GM12873 (cell line): ENCODE measurements around the gene TUBG1.
A peak's percentile ranks its signal among the peaks of the same experiment; 100 is the strongest.

Source experiments
- TF ChIP-seq, protein P1 (sequence below): IDR thresholded peaks from 2 replicates; pipeline ENCODE4 v1.5.1; 2012; ENCODE audit warnings: low read depth, mild to moderate bottlenecking, moderate library complexity, low read length, control low read depth; ENCODE audit not compliant: insufficient read depth; ENCODE audit errors: missing control alignments

The TUBG1 gene

DNA sequence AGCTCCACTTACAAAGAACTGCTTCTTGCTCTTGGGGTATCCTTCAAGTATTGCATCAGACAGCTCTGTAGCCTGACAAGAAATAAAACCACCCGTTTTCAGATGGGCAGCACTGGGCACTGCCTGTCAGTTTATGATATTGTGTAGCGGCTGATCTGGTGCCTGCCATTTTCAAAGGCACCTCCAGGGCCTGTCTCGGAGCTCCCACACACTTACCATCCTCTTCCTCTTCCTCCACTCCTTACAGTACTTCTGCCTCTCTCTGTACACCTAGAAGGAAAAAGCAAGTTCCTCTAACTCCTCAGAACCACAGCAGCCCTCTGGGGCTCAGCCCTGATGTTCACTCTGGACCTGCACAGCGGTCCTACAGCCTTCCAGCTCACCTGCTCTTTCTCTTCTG is 36.4 kb upstream of the TUBG1 start:
- TF ChIP-seq, protein P1, sequence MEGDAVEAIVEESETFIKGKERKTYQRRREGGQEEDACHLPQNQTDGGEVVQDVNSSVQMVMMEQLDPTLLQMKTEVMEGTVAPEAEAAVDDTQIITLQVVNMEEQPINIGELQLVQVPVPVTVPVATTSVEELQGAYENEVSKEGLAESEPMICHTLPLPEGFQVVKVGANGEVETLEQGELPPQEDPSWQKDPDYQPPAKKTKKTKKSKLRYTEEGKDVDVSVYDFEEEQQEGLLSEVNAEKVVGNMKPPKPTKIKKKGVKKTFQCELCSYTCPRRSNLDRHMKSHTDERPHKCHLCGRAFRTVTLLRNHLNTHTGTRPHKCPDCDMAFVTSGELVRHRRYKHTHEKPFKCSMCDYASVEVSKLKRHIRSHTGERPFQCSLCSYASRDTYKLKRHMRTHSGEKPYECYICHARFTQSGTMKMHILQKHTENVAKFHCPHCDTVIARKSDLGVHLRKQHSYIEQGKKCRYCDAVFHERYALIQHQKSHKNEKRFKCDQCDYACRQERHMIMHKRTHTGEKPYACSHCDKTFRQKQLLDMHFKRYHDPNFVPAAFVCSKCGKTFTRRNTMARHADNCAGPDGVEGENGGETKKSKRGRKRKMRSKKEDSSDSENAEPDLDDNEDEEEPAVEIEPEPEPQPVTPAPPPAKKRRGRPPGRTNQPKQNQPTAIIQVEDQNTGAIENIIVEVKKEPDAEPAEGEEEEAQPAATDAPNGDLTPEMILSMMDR, result no peak

DNA sequence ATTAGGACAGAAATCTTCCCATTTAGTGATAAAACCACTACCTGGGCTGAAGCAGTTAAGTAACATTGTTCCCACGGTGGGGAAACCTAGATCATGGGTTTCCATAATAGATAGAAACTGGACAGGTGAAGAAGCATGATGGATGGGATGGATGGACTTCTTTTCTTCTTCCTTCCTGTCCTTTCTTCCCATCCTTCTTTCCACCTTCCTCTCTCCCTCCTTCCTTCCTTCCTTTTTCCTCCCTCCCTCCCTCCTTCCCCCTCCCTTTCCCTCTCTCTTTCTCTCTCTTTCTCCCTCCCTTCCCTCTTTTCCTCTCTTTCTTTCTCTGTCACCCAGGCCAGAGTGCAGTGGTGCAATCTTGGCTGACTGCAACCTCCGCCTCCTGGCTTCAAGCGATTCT is 35.0 kb upstream of the TUBG1 start:
- TF ChIP-seq, protein P1, result no peak

DNA sequence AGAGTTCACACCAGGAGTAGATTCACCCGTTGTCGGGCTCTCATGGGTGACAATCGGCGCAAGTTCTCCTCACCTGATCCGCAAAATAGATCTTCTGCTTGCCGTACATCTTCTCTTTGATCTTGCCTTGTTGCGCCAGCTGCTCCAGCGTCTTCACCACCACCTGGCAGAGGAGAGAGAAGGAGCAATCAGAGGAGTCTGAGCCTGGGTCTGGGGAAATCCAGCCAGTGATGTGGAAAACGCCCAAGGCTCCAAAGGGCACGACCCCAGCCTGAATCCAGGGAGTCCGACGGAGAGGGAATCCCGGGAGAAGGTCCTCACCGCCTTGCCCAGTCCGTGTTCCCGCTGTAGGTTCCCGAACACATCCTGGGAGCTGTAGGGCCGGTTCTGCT is 32.3 kb upstream of the TUBG1 start:
- TF ChIP-seq, protein P1, result no peak

DNA sequence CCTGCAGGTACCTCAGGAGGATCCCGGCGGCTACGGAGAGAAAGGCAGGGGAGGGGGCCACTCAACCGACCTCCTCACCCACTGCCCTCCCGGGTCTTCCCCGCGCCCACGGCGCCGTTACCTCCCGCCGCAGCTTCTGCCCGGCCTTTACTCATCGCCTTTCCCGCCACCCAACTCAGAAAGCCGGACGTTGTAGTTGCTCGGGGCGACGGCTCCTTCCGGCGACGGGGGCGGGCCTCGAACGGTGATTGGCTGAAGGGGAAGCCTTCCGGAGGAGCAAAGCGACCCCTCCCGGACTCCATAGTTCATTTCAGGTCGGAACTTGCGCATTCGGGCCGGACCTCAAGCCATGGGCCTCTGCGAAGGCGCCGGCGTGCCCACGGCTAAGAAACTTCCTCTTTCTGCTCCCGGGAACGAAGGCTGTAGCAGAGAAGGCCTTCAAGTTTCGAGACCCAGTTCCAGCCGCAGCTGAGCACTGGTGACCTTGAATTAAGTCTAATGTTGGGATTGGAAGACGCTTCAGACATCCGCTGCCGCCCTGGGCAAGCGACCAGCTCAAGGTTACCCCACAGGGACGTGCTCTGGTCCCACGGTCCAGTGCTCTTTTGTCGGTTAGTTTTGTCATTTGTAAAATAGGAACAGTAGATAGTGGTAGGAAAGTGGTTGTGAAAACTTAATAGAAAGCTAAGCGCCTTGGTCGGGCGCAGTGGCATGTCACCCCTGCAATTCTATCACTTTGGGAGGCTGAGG is 31.8 kb upstream of the TUBG1 start, which contains the start of gene PSMC3IP:
Gene PSMC3IP (minus strand): TSS at position 198 of the 750 bp plus-strand sequence. CDS start 43 bp downstream, at position 155.
- TF ChIP-seq, protein P1, result peak; percentile 67

DNA sequence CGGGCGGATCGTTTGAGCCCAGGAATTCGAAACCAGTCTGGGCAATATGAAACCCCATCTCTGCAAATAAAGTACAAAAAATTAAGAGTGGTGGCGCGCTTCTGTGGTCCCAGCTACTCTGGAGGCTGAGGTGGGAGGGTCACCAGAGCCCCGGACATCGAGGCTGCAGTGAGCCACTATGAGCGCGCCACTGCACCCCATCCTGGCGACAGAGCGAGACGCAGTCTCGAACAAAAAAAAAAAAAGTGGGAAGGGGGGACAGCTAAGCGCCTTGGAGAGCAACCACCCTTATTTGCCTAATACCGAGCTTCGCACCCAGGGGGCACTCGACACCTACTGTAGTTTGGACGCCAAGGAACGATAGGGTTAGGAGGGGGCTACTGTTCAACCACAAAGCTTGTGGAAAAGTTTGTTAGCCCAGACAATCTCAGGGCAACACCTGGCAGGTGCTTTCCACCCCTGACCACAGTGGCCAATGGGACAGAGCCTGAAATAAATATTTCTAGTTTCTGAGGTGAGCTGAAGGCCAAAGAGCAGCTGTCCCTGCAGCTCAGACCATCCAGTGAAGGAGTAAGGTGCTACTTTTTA is 31.1 kb upstream of the TUBG1 start:
- TF ChIP-seq, protein P1, result peak; percentile 88

DNA sequence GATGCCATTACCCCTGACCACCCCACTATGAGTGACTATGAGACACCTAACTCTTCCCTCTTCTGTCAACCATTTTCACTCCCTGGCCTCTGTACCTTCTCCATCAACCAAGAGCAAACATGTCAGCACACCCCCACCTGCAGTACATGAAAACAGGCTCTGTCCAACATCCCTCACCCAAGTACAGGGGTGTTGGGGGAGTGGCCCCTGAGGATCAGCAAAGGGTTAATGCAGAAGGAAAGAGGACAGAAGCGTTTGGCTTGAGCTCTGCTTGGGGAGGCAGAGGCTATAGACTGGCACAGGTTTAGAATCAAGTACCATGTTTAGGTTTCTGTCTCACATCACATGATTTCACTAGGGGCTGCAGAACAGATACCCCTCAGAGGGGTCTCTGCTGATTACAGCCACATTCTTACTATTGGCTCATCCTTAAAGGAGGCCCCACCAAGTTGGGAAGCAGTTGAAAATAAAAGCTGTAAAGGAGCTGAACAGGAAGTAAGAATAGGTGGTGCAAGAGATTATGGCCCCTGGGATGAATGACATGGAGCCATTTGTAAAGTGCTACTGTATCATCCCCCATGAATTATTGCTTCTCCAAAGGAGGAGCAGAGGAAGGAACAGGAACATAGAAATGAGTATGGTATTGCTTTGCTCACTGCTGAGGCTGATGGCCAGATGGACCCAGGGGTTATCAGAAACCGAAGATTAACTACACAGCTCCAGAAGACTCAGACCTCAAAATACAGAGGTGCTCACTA is 29.5 kb upstream of the TUBG1 start:
- TF ChIP-seq, protein P1, result no peak

DNA sequence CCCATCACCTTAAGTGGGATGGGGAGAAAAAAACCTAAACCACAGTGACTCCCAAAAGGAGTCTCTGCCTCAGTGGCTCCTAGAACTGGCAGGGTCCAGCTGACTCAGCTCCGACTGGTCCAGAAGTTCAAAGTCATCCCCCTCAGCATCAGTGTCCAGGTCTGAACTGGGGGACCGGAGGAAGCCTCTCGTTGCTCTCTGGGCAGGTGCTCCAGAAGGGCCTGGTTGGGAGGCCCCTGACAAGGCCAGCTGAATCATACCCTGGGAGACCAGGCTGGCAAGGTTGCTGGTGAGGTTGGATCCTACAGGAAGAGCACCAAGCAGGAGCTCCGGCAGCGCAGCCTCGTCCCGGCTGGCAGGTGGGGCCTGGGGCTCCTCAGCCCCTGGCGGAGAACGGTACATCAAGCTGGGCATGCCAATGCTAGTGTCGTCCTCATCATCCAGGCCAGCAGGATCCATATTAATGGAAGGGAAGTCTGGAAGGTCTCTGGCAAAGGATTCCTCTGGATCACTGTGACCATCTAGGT is 27.7 kb upstream of the TUBG1 start:
- TF ChIP-seq, protein P1, result no peak
